ENCODE results near the gene LRP5. TPM values are rescaled to one million over a fixed set of nuclear protein-coding genes. Genes with fewer than 3 reads are reported as not detected.

The LRP5 gene
- polyA plus RNA-seq, 4 donors = 39.7 to 122 (median 78.4) TPM

DNA sequence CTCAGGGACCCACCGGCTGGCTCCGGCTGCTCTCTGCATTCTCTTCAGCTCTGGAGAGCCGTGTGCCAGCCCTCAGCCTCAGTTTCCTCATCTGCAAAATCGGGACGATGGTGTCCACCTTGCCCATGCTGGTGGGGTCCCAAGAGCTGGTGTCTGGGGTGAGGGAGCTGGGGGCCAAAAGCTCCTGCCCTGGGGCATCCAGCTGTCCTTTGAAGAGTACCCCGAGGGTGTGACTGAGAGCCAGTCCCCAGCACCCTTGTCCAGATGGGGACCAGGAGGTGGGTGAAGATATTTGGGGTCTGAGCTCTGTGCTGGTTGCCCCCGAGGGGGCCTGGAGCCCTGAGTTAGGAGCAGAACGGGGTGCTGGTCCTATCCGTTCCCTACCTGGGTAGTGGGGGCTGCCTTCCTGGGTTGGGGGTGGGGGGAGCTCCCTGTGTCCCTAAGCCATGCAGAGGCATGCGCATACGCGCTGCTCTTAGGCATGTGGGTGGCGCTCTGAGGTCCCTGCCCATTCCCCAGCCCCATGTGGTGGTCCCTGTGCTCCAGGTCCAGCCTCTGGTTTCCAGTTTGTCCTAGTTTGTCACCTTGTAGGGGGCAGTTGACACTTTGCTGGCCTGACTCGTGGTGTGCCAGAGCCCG lies 4.9 kb downstream of the LRP5 start:
- Histone ChIP-seq H3K9me3 (ENCODE audit: control insufficient read depth in 2 of 2, insufficient read depth in 1 of 2, low read depth in 1 of 2, low read length in 1 of 2) (no peaks in the 10 kb centered on the region), H3K27ac (ENCODE audit: low read depth in 1 of 3, low read length in 2 of 3) (no peak overlapping the region), H3K4me1 (ENCODE audit: control insufficient read depth in 3 of 3, insufficient read depth in 2 of 3, low read depth in 1 of 3, low read length in 2 of 3) (peaks cover 0 to 38% (median 6%) of the 10 kb centered on the region in 3 donors), H3K27me3 (ENCODE audit: control insufficient read depth in 3 of 3, insufficient read depth in 3 of 3, low read length in 3 of 3) (no peaks in the 10 kb centered on the region), H3K36me3 (ENCODE audit: control insufficient read depth in 3 of 3, insufficient read depth in 2 of 3, low read depth in 1 of 3, low read length in 3 of 3) (peaks cover 0 to 34% (median 0%) of the 10 kb centered on the region in 3 donors), H3K4me3 (ENCODE audit: low read depth in 1 of 3, low read length in 3 of 3) (no peak overlapping the region)
- DNase-seq (no peak), FAIRE-seq (no peak)
- 61 to 70% (median 63%) methylated on average over 14 to 15 of the region's 15 CpGs for WGBS, 3 donors

DNA sequence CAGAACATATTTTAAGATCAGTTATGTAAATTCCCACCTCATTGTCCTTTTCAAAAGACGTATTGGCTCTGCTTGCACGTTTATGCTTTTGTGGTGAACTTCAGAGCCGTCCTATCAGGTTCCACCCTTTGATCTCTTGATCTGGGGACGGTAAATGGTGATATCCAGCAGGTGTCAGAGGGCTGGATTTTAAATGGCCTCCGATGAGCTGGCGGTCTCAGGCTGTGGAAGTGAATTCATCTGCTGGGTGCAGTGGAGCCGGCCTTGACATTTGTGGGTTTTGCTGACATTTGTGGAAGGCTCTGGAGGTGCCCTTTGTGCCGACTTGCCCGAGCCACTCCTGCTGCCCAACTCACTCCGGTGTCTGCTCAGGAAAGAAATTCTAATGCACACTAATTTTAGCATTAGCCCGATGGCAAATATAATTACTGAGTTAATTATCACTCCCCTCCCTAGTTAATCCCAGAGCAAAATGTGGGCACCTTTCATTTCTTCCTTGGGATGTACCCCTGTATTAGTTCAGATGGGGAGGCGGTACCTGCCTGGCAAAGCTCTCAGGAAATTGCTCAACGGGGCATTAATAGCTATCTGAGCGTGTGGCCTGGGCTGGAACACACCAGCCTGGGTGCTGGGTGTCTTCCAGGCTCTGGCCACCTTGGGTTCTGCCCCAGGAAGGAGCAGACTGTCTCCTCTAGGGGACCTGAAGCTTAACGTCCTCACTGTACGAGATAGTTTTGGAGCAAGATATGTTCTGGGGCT lies 9.1 kb downstream of the LRP5 start:
- FAIRE-seq = no peak
- WGBS, 3 donors = 19 to 61% (median 30%) methylated on average over 16 of the region's 16 CpGs
- peaks cover 0 to 46% (median 14%) of the 10 kb centered on the region in 3 donors for H3K4me1 ChIP-seq (ENCODE audit: control insufficient read depth in 3 of 3, insufficient read depth in 2 of 3, low read depth in 1 of 3, low read length in 2 of 3)

DNA sequence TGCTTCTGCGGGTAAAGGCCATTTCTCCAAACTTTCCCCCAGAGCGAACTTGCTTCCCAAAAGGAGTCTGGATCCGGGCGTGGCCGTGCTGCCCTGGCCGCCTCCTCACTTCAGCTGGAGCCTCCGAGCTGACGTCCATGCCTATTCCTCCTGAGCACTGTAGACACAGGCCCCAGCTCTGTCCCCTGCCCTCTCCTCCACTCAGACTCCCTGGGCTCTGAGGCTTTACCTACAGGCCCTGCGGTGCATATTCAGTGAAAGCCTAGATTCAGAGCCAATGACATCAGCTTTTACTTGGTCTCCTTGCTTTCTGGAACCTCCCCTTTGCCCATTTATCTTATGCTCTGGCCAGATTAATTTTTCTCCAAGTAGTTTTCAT lies 9.7 kb downstream of the LRP5 start:
- WGBS, 3 donors = 20 to 71% (median 43%) methylated on average over 9 of the region's 9 CpGs
- Histone ChIP-seq H3K27ac (ENCODE audit: low read depth in 1 of 3, low read length in 2 of 3) (peak overlapping the region in 2 of 3 donors; percentile 22 to 77), H3K27me3 (ENCODE audit: control insufficient read depth in 3 of 3, insufficient read depth in 3 of 3, low read length in 3 of 3) (no peaks in the 10 kb centered on the region), H3K36me3 (ENCODE audit: control insufficient read depth in 3 of 3, insufficient read depth in 2 of 3, low read depth in 1 of 3, low read length in 3 of 3) (peaks cover 0 to 68% (median 0%) of the 10 kb centered on the region in 3 donors), H3K4me3 (ENCODE audit: low read depth in 1 of 3, low read length in 3 of 3) (no peak overlapping the region), H3K4me1 (ENCODE audit: control insufficient read depth in 3 of 3, insufficient read depth in 2 of 3, low read depth in 1 of 3, low read length in 2 of 3) (peaks cover 0 to 46% (median 15%) of the 10 kb centered on the region in 3 donors), H3K9me3 (ENCODE audit: control insufficient read depth in 2 of 2, insufficient read depth in 1 of 2, low read depth in 1 of 2, low read length in 1 of 2) (no peaks in the 10 kb centered on the region)
- FAIRE-seq (no peak), DNase-seq (no peak)

More for the DNA sequence above, 9.1 kb downstream of the LRP5 start:
- DNase-seq = peak in 1 of 2 donors; percentile 76
- peak overlapping the region in 2 of 3 donors; percentile 22 to 77 for H3K27ac ChIP-seq (ENCODE audit: low read depth in 1 of 3, low read length in 2 of 3)
- H3K9me3 ChIP-seq (ENCODE audit: control insufficient read depth in 2 of 2, insufficient read depth in 1 of 2, low read depth in 1 of 2, low read length in 1 of 2) = no peaks in the 10 kb centered on the region
- no peak overlapping the region for H3K4me3 ChIP-seq (ENCODE audit: low read depth in 1 of 3, low read length in 3 of 3)
- no peaks in the 10 kb centered on the region for H3K27me3 ChIP-seq (ENCODE audit: control insufficient read depth in 3 of 3, insufficient read depth in 3 of 3, low read length in 3 of 3)
- H3K36me3 ChIP-seq (ENCODE audit: control insufficient read depth in 3 of 3, insufficient read depth in 2 of 3, low read depth in 1 of 3, low read length in 3 of 3) = peaks cover 0 to 68% (median 0%) of the 10 kb centered on the region in 3 donors

DNA sequence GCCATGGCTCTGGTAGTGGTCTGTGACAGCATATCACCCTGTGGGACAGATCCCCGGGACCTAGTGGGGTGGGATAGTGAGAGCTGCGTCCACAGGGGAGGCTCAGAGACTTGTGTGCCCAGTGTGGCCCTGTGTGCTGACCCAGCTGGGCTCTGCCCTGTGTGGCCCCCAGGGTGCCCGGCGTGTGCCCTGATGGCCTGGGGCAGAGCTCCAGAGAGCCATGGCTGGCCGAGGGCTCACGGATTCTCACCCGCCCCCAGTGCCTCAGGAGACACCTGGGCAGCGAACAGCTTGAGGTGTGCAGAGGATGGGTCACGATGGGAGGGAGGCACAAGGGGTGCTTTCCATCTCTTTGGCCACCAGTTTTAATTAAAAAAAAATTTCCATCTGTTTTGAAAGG lies 11.8 kb downstream of the LRP5 start:
- WGBS, 3 donors = 88 to 91% (median 88%) methylated on average over 9 of the region's 9 CpGs
- Histone ChIP-seq H3K27ac (ENCODE audit: low read depth in 1 of 3, low read length in 2 of 3) (no peak overlapping the region), H3K4me1 (ENCODE audit: control insufficient read depth in 3 of 3, insufficient read depth in 2 of 3, low read depth in 1 of 3, low read length in 2 of 3) (peaks cover 13 to 63% (median 20%) of the 10 kb centered on the region in 3 donors), H3K9me3 (ENCODE audit: control insufficient read depth in 2 of 2, insufficient read depth in 1 of 2, low read depth in 1 of 2, low read length in 1 of 2) (no peaks in the 10 kb centered on the region), H3K27me3 (ENCODE audit: control insufficient read depth in 3 of 3, insufficient read depth in 3 of 3, low read length in 3 of 3) (no peaks in the 10 kb centered on the region), H3K36me3 (ENCODE audit: control insufficient read depth in 3 of 3, insufficient read depth in 2 of 3, low read depth in 1 of 3, low read length in 3 of 3) (peaks cover 0 to 72% (median 0%) of the 10 kb centered on the region in 3 donors), H3K4me3 (ENCODE audit: low read depth in 1 of 3, low read length in 3 of 3) (no peak overlapping the region)
- no peak for FAIRE-seq
- no peak for DNase-seq

DNA sequence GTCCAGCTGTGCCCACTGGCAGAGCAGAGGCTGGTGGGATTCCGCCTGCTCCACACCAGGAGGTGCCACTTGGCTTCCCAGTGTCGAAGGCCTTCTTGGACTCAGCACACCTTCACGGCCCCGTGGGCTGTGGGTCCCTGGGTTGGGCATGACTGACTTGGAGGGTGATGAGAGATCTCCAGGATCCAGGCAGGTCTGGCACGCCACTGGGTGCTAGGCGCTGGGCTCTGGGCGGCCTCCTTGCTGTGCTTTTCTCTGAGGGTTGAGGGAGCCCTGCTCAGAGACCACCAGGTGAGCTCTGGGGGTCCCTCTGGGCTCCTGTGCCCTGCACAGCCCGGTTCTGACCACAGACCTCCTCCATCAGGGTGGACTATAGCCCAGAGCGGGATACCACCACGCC lies 12.3 kb downstream of the LRP5 start:
- H3K4me1 ChIP-seq (ENCODE audit: control insufficient read depth in 3 of 3, insufficient read depth in 2 of 3, low read depth in 1 of 3, low read length in 2 of 3) = peaks cover 15 to 68% (median 20%) of the 10 kb centered on the region in 3 donors
- H3K36me3 ChIP-seq (ENCODE audit: control insufficient read depth in 3 of 3, insufficient read depth in 2 of 3, low read depth in 1 of 3, low read length in 3 of 3) = peaks cover 0 to 76% (median 0%) of the 10 kb centered on the region in 3 donors
- no peak for FAIRE-seq
- H3K9me3 ChIP-seq (ENCODE audit: control insufficient read depth in 2 of 2, insufficient read depth in 1 of 2, low read depth in 1 of 2, low read length in 1 of 2) = no peaks in the 10 kb centered on the region
- H3K27ac ChIP-seq (ENCODE audit: low read depth in 1 of 3, low read length in 2 of 3) = no peak overlapping the region
- H3K27me3 ChIP-seq (ENCODE audit: control insufficient read depth in 3 of 3, insufficient read depth in 3 of 3, low read length in 3 of 3) = no peaks in the 10 kb centered on the region
- DNase-seq = no peak
- H3K4me3 ChIP-seq (ENCODE audit: low read depth in 1 of 3, low read length in 3 of 3) = no peak overlapping the region
- WGBS, 3 donors = 86 to 94% (median 92%) methylated on average over 10 of the region's 10 CpGs

DNA sequence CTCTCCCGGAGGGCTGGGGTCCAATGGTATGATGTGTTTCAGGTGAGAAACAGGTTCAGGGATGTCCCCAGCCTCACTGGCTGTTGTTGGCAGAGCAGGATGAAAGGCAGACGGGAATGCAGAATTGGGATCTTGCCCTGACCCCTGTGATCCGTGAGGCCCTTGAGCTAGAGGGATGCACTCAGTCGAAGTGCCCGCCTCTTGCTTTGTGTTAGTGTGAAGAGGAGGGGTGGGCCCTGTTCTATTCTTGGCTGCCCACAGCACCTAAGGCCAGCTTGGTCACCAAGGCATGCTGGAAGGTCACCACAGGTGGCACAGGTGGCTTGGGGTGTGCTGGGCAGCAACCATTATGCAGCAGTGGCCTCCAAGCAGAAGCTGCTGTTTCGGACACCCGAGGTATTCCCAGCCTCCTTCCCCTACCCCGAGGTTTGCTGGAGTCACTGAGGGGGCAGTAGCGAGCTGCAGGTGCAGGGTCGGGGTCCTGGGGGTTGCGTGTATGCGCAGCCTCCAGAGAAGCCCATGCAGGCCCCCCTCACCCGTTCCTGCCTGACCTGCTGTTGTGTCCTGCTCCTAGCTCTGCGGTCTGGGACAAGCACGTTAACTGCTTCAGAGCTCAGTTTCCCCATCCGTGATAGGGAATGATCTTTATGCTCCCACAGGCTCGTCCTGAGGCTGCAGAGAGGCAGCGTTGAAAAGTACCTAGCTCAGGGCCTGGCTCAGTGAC lies 13.0 kb downstream of the LRP5 start:
- 78 to 84% (median 82%) methylated on average over 17 to 18 of the region's 18 CpGs for WGBS, 3 donors
- Histone ChIP-seq H3K27ac (ENCODE audit: low read depth in 1 of 3, low read length in 2 of 3) (no peak overlapping the region), H3K4me3 (ENCODE audit: low read depth in 1 of 3, low read length in 3 of 3) (no peak overlapping the region), H3K36me3 (ENCODE audit: control insufficient read depth in 3 of 3, insufficient read depth in 2 of 3, low read depth in 1 of 3, low read length in 3 of 3) (peaks cover 0 to 78% (median 0%) of the 10 kb centered on the region in 3 donors), H3K9me3 (ENCODE audit: control insufficient read depth in 2 of 2, insufficient read depth in 1 of 2, low read depth in 1 of 2, low read length in 1 of 2) (no peaks in the 10 kb centered on the region), H3K27me3 (ENCODE audit: control insufficient read depth in 3 of 3, insufficient read depth in 3 of 3, low read length in 3 of 3) (no peaks in the 10 kb centered on the region), H3K4me1 (ENCODE audit: control insufficient read depth in 3 of 3, insufficient read depth in 2 of 3, low read depth in 1 of 3, low read length in 2 of 3) (peaks cover 19 to 74% (median 22%) of the 10 kb centered on the region in 3 donors)
- DNase-seq = no peak
- no peak for FAIRE-seq

DNA sequence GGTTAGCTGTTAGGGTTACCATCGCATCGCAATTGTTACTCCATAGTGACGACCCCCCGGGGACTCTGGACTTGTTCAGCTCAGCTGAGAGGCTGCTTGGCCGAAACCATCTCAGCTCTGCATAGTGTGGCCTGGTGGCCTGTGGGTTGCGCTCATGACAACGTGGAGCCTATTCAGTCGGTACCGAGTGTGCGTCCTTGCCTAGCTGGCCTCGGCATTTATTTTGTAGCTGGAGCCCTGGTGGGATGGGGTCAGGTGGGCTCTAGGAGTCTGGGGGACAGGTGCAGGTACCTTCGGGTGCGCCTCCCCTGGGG lies 13.5 kb downstream of the LRP5 start:
- no peaks in the 10 kb centered on the region for H3K27me3 ChIP-seq (ENCODE audit: control insufficient read depth in 3 of 3, insufficient read depth in 3 of 3, low read length in 3 of 3)
- peak overlapping the region in 1 of 3 donors; percentile 54 for H3K27ac ChIP-seq (ENCODE audit: low read depth in 1 of 3, low read length in 2 of 3)
- FAIRE-seq (no peak), DNase-seq (no peak)
- 74 to 87% (median 86%) methylated on average over 13 of the region's 13 CpGs for WGBS, 3 donors
- H3K4me1 ChIP-seq (ENCODE audit: control insufficient read depth in 3 of 3, insufficient read depth in 2 of 3, low read depth in 1 of 3, low read length in 2 of 3) = peaks cover 22 to 79% (median 23%) of the 10 kb centered on the region in 3 donors
- no peak overlapping the region for H3K4me3 ChIP-seq (ENCODE audit: low read depth in 1 of 3, low read length in 3 of 3)
- no peaks in the 10 kb centered on the region for H3K9me3 ChIP-seq (ENCODE audit: control insufficient read depth in 2 of 2, insufficient read depth in 1 of 2, low read depth in 1 of 2, low read length in 1 of 2)
- H3K36me3 ChIP-seq (ENCODE audit: control insufficient read depth in 3 of 3, insufficient read depth in 2 of 3, low read depth in 1 of 3, low read length in 3 of 3) = peaks cover 0 to 81% (median 0%) of the 10 kb centered on the region in 3 donors
